GM18520 (cell line): ENCODE data around the gene SSX2.
"Not testable (repeated sequence)": the region's sequence is repeated elsewhere in the genome, so short reads cannot be mapped to it uniquely, and the experiment has no call there.

Source experiments
- ATAC-seq: cut with Tn5 transposase; IDR thresholded peaks from one replicate; pipeline ENCODE4 v1.9.1; 2021; ENCODE audit not compliant: unreplicated experiment

SSX2 gene, protein sequence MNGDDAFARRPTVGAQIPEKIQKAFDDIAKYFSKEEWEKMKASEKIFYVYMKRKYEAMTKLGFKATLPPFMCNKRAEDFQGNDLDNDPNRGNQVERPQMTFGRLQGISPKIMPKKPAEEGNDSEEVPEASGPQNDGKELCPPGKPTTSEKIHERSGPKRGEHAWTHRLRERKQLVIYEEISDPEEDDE

GRCh38 chrX:52707078-52707477, at the start of gene SSX2:
Gene SSX2 (minus strand): TSS chrX:52707178. CDS start chrX:52705749, 1,429 bp downstream.
- ATAC-seq = not testable (repeated sequence)

GRCh38 chrX:52750952-52751351, 44.0 kb upstream of the SSX2 start, which contains the start of gene SSX2B:
Gene SSX2B (plus strand): TSS chrX:52751252. CDS start chrX:52752681, 1,429 bp downstream.
- not testable (repeated sequence) for ATAC-seq

- not testable (repeated sequence) for ATAC-seq
Observed at GRCh38 chrX:52692034-52692433, 14.9 kb downstream of the SSX2 start.

GRCh38 chrX:52662218-52662617, 44.8 kb downstream of the SSX2 start:
- ATAC-seq = not testable (repeated sequence)

GRCh38 chrX:52655475-52655874, 51.5 kb downstream of the SSX2 start:
- ATAC-seq = not testable (repeated sequence)

GRCh38 chrX:52654800-52655199, 52.2 kb downstream of the SSX2 start, which contains the start of gene SSX7:
Gene SSX7 (minus strand): TSS chrX:52654900. CDS start chrX:52653472, 1,428 bp downstream.
- not testable (repeated sequence) for ATAC-seq

GRCh38 chrX:52650676-52651075, 56.3 kb downstream of the SSX2 start:
- ATAC-seq = not testable (repeated sequence)

GRCh38 chrX:52648956-52649355, 58.0 kb downstream of the SSX2 start:
- not testable (repeated sequence) for ATAC-seq
